Measurements from ENCODE around the gene WNT3. TPM values are rescaled to one million over a fixed set of nuclear protein-coding genes. Genes with fewer than 3 reads are reported as not detected.
A peak's percentile ranks its signal among the peaks of the same experiment; 100 is the strongest.
"Not testable (repeated sequence)": the region's sequence is repeated elsewhere in the genome, so short reads cannot be mapped to it uniquely, and the experiment has no call there.

The WNT3 gene
- total and polyA plus RNA-seq, 11 donors = 0.32 to 2.2 (median 1.2) TPM

DNA sequence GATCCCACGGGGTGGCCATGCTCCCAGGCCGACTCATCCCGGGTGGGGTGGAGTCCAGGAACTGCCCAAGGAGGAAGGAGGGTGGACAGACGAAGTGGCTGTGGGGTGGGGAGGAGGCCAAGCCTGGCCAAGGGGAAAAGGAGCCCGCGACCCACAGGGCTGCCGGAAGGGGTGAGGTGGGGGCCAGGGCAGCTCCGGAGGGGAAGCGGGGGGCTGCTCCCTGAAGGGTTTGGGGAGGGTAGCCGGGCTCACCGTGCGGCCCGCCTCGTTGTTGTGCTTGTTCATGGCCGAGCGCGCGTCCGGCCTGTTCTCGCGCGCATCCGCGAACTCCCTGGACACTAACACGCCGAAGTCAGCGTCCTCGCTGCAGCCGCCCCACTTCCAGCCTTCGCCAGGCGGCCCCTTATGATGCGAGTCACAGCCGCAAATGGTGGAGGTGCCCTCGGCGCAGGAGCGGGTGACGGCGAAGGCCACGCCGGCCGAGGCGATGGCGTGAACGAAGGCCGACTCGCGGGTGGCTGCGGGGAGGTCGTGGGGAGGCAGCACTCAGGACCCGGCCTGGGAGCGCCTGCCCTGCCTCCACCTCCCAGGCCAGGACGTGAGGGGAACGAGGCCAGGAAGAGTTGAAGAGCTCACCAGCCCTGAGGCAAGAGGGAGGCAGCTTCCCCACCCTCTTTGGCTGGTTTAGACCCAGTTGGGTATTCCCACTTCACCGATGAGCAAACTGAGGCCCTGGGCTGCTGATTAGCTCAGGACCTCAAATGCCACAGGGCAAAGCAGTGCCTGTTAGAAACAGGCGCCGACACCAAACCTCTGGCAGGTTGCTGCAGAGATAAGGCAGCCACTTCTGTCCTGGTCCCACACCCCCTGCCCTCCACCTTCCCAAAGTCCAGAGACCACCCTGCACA lies 48.7 kb downstream of the WNT3 start:
- 57 to 76% (median 67%) methylated on average over 50 to 56 of the region's 56 CpGs for WGBS, 4 donors
- Histone ChIP-seq H3K27ac (no peak overlapping the region), H3K27me3 (peaks cover 0 to 41% (median 0%) of the 10 kb centered on the region in 9 donors), H3K4me1 (peaks cover 3 to 30% (median 18%) of the 10 kb centered on the region in 12 donors), H3K9me3 (no peaks in the 10 kb centered on the region), H3K4me3 (peak overlapping the region in 7 of 12 donors; percentile 7 to 41 (median 24)), H3K36me3 (no peaks in the 10 kb centered on the region)
- no peak for DNase-seq
- intact Hi-C loops (cut with DNase I) = loop anchor here in 3 of 10 donors (5.0 to 10.0 kb wide), 3 partner anchors 32 to 55 kb away; partner anchors contain the start of gene WNT3 (in 1 of the 3)
- no peak for ATAC-seq
- no peak for TF ChIP-seq POLR2A (IDR thresholded peaks at IDR 0.05)
- TF ChIP-seq, protein P1, sequence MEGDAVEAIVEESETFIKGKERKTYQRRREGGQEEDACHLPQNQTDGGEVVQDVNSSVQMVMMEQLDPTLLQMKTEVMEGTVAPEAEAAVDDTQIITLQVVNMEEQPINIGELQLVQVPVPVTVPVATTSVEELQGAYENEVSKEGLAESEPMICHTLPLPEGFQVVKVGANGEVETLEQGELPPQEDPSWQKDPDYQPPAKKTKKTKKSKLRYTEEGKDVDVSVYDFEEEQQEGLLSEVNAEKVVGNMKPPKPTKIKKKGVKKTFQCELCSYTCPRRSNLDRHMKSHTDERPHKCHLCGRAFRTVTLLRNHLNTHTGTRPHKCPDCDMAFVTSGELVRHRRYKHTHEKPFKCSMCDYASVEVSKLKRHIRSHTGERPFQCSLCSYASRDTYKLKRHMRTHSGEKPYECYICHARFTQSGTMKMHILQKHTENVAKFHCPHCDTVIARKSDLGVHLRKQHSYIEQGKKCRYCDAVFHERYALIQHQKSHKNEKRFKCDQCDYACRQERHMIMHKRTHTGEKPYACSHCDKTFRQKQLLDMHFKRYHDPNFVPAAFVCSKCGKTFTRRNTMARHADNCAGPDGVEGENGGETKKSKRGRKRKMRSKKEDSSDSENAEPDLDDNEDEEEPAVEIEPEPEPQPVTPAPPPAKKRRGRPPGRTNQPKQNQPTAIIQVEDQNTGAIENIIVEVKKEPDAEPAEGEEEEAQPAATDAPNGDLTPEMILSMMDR (IDR thresholded peaks at IDR 0.05) = no peak

DNA sequence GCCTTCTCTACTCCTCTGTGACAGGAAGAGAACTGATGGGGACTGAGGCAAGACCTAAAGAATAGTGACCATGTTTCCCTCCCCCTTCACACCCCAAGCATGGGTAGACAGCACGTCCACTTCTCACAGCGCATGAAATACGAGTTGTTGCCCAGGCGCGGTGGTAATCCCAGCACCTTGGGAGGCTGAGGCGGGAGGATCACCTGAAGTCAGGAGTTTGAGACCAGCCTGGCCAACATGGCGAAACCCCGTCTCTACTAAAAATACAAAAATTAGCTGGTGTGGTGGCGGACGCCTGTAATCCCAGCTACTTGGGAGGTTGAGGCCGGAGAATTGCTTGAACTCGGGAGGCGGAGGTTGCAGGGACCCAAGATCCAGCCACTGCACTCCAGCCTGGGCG lies 49.6 kb downstream of the WNT3 start:
- 96 to 98% (median 96%) methylated on average over 14 of the region's 14 CpGs for WGBS, 4 donors
- ATAC-seq, H3K36me3 ChIP-seq, H3K9me3 ChIP-seq, H3K4me3 ChIP-seq, DNase-seq, H3K27ac ChIP-seq: not testable (repeated sequence)
- Histone ChIP-seq H3K4me1 (peaks cover 7 to 38% (median 26%) of the 10 kb centered on the region in 12 donors), H3K27me3 (peaks cover 0 to 39% (median 0%) of the 10 kb centered on the region in 9 donors)
- intact Hi-C loops (cut with DNase I) = loop anchor here in 2 of 10 donors (10.0 kb wide), 2 partner anchors 46 to 54 kb away; partner anchors contain the start of gene WNT3 (in 1 of the 2)

DNA sequence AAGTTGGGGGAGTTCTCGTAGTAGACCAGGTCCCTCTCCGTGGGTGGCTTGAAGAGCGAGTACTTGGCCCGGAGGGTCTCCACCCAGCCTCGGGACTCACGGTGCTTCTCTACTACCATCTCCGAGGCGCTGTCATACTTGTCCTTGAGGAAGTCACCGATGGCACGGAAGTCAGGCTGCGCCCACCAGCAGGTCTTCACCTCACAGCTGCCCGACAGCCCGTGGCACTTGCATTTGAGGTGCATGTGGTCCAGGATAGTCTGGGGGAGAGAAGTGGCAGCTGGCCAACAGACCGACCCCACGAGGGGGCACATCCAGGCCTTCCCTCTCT lies 50.0 kb downstream of the WNT3 start:
- intact Hi-C loops (cut with DNase I) = loop anchor here in 2 of 10 donors (10.0 kb wide), 2 partner anchors 46 to 54 kb away; partner anchors contain the start of gene WNT3 (in 1 of the 2)
- Histone ChIP-seq H3K27me3 (peaks cover 0 to 35% (median 0%) of the 10 kb centered on the region in 9 donors), H3K4me1 (peaks cover 7 to 38% (median 26%) of the 10 kb centered on the region in 12 donors), H3K27ac (no peak overlapping the region), H3K4me3 (no peak overlapping the region), H3K36me3 (no peaks in the 10 kb centered on the region), H3K9me3 (no peaks in the 10 kb centered on the region)
- ATAC-seq (no peak), DNase-seq (no peak)
- WGBS, 4 donors = 87 to 95% (median 94%) methylated on average over 12 to 15 of the region's 15 CpGs
- TF ChIP-seq, protein P1 (IDR thresholded peaks at IDR 0.05) = no peak
- TF ChIP-seq POLR2A (IDR thresholded peaks at IDR 0.05) = no peak

DNA sequence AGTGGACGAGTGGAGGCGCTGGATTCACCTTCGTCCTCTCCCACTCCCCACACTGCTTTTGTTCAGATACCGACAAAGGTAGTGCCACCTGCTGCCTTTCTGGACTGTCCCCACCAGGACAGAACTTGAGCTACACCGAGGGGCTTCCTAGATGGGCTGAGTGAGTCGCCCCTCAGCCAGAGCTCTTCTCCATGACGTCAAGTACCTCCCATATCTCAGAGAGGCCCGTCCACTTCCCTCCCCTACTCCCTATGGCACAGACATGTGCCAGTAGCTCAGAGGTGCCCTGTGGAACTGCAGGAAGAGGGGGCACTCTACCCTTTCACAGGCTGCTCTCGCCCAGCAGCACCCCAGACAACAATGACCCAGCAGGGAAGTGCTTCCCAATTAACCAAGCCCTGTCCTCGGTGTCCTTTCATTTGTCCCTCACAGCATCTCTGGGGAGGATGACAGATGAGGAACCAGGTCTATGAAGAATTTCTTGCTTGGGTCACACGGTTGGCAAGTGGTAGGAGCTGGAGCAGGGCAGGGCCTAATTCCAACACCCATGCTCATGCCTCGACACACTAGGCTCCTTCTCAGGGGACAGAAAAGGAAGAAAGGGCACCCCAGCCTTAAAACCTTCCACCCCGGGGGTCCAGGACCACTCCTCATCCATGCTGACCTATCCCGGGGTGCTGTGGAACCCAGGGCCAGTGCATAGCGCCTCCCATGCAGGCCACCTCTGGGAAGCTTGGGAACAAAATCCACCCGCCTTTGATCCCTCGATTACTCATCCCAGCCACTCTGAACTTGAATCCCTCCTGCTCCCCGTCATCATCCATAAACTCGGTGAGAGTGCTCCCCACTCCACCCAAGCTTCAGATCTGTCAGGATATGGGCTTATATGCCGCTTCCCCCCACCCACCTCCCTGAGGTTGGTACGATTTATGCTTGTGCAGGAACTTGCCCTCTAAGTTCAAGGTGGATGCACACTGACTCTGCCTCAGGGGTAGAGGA lies 51.7 kb downstream of the WNT3 start:
- WGBS, 4 donors = 93 to 95% (median 93%) methylated on average over 21 of the region's 21 CpGs
- no peak for TF ChIP-seq POLR2A (IDR thresholded peaks at IDR 0.05)
- TF ChIP-seq, protein P1 (IDR thresholded peaks at IDR 0.05) = no peak
- Histone ChIP-seq H3K27ac (no peak overlapping the region), H3K9me3 (no peaks in the 10 kb centered on the region), H3K4me1 (peaks cover 7 to 30% (median 21%) of the 10 kb centered on the region in 12 donors), H3K36me3 (no peaks in the 10 kb centered on the region), H3K27me3 (peaks cover 0 to 20% (median 0%) of the 10 kb centered on the region in 9 donors), H3K4me3 (no peak overlapping the region)
- ATAC-seq (no peak), DNase-seq (peak in 1 of 5 donors; percentile 23)
- intact Hi-C loops (cut with DNase I) = loop anchor here in 2 of 10 donors (10.0 kb wide), 2 partner anchors 48 to 52 kb away; partner anchors contain the start of gene WNT3 (in 1 of the 2)

Data from heart left ventricle (tissue), 16 donors.